Transverse colon (tissue), 3 donors: ENCODE data around the gene SELE.

Experiments used
- EP300 ChIP-seq: sonication (generic); formaldehyde crosslinking; IDR thresholded peaks from one replicate; pipeline ENCODE4 v1.6.1; 2017; ENCODE audit warnings: antibody characterized with exemption, low read depth
- POLR2A ChIP-seq: fragments of 450-650 bp; IDR thresholded peaks from one replicate; pipeline ENCODE4 v1.6.1; 2016; ENCODE audit warnings: antibody characterized with exemption, mild to moderate bottlenecking, moderate library complexity
- TF ChIP-seq, protein P1 (sequence below), 5 experiments: fragments of 200-600 bp in 3 of 5; fragments of 450-650 bp in 2 of 5; sonication (generic) in 3 of 5; IDR thresholded peaks; 1 replicate in 2 of 5; 2 replicates in 3 of 5; pipeline ENCODE4 v1.5.1; 2016 to 2017; ENCODE audit warnings: antibody characterized with exemption in 5 of 5, inconsistent platforms in 3 of 5, mild to moderate bottlenecking in 2 of 5, moderate library complexity in 1 of 5

- TF ChIP-seq POLR2A: no peak
- TF ChIP-seq, protein P1, sequence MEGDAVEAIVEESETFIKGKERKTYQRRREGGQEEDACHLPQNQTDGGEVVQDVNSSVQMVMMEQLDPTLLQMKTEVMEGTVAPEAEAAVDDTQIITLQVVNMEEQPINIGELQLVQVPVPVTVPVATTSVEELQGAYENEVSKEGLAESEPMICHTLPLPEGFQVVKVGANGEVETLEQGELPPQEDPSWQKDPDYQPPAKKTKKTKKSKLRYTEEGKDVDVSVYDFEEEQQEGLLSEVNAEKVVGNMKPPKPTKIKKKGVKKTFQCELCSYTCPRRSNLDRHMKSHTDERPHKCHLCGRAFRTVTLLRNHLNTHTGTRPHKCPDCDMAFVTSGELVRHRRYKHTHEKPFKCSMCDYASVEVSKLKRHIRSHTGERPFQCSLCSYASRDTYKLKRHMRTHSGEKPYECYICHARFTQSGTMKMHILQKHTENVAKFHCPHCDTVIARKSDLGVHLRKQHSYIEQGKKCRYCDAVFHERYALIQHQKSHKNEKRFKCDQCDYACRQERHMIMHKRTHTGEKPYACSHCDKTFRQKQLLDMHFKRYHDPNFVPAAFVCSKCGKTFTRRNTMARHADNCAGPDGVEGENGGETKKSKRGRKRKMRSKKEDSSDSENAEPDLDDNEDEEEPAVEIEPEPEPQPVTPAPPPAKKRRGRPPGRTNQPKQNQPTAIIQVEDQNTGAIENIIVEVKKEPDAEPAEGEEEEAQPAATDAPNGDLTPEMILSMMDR (IDR thresholded peaks at IDR 0.05): no peak
- TF ChIP-seq EP300: no peak
These were observed 25.2 kb downstream of the SELE start for GRCh38 chr1:169708647-169709046.
